HepG2 (cell line): ENCODE data around the gene AP1M2. TPM values are rescaled to one million over a fixed set of nuclear protein-coding genes. Genes with fewer than 3 reads are reported as not detected.
A peak's percentile ranks its signal among the peaks of the same experiment; 100 is the strongest.

Experiments used
- AGO2 ChIP-seq: fragments of 200-400 bp; formaldehyde crosslinking; optimal IDR thresholded peaks from 2 replicates; pipeline ENCODE3; 2017; ENCODE audit warnings: mild to moderate bottlenecking, low read depth, low read length, moderate library complexity
- ARID2 ChIP-seq: sonication (generic); formaldehyde crosslinking; IDR thresholded peaks from 2 replicates; pipeline ENCODE4 v1.8.1; 2022; ENCODE audit warnings: mild to moderate bottlenecking, missing genetic modification reagents, borderline replicate concordance
- ATF2 ChIP-seq: sonication (generic); formaldehyde crosslinking; IDR thresholded peaks from 2 replicates; pipeline ENCODE4 v1.4.0; 2020; ENCODE audit warnings: missing genetic modification reagents
- ATF7-NPFF ChIP-seq: sonication (generic); formaldehyde crosslinking; IDR thresholded peaks from 2 replicates; pipeline ENCODE4 v1.8.1; 2023; ENCODE audit warnings: mild to moderate bottlenecking, low read depth, missing genetic modification reagents, moderate library complexity
- FOXA3 ChIP-seq: IDR thresholded peaks from 2 replicates; pipeline ENCODE4 v1.6.1; 2016; ENCODE audit warnings: missing genetic modification reagents, missing compliant biosample characterization
- FOXP4 ChIP-seq: sonication (generic); formaldehyde crosslinking; IDR thresholded peaks from 2 replicates; pipeline ENCODE4 v1.4.0; 2020; ENCODE audit warnings: missing genetic modification reagents
- HNRNPK ChIP-seq: fragments of 200-400 bp; formaldehyde crosslinking; IDR thresholded peaks from 2 replicates; pipeline ENCODE4 v1.6.1; 2018; ENCODE audit warnings: low read length, low read depth, moderate library complexity, mild to moderate bottlenecking; ENCODE audit not compliant: poor library complexity, severe bottlenecking
- IRF2 ChIP-seq: IDR thresholded peaks from 2 replicates; pipeline ENCODE4 v1.6.1; 2018; ENCODE audit warnings: missing genetic modification reagents, missing compliant biosample characterization
- MYPOP ChIP-seq: sonication (generic); formaldehyde crosslinking; IDR thresholded peaks from 2 replicates; pipeline ENCODE4 v1.8.1; 2023; ENCODE audit warnings: mild to moderate bottlenecking, moderate library complexity, missing genetic modification reagents
- NCOA2 ChIP-seq: sonication (generic); formaldehyde crosslinking; IDR thresholded peaks from 2 replicates; pipeline ENCODE4 v1.8.0; 2022; ENCODE audit warnings: inconsistent platforms
- REPIN1 ChIP-seq: sonication (generic); formaldehyde crosslinking; IDR thresholded peaks from 2 replicates; pipeline ENCODE4 v1.8.0; 2022; ENCODE audit warnings: missing genetic modification reagents, low read depth, mild to moderate bottlenecking, borderline replicate concordance
- TBP ChIP-seq: sonication (generic); formaldehyde crosslinking; IDR thresholded peaks from 2 replicates; pipeline ENCODE4 v1.5.0; 2020; ENCODE audit warnings: missing genetic modification reagents
- ZFAT ChIP-seq: sonication (generic); formaldehyde crosslinking; conservative IDR thresholded peaks from 2 replicates; pipeline ENCODE4 v1.8.1; 2023; ENCODE audit warnings: missing genetic modification reagents, inconsistent platforms
- ZNF615 ChIP-seq: sonication (generic); formaldehyde crosslinking; IDR thresholded peaks from 2 replicates; pipeline ENCODE4 v1.5.0; 2020; ENCODE audit warnings: mild to moderate bottlenecking, missing genetic modification reagents, borderline replicate concordance
- polyA plus RNA-seq, 8 experiments: library from polyadenylated mRNA; depleted of rRNA in 3 of 8; stranded (reverse) in 7 of 8; unstranded in 1 of 8; fragments of >200 nt; fragmentation: Illumina TruSeq in 4 of 8; extraction: Trizol in 4 of 8; gene quantifications; 2 replicates each; pipeline versions ENCODE4 v1.2.1 to v1.2.3, GENCODE V29; 2011 to 2016; ENCODE audit warnings: low read depth in 4 of 8, missing spikeins in 1 of 8, mixed read lengths in 1 of 8; ENCODE audit not compliant: insufficient read depth in 1 of 8
- total RNA-seq, 5 experiments: library from RNA; depleted of rRNA; stranded (reverse); fragments of >200 nt; fragmentation: Illumina TruSeq; extraction: Trizol; gene quantifications; 2 replicates each; pipeline ENCODE4 v1.2.3, GENCODE V29; 2016; ENCODE audit warnings: low read depth in 1 of 5
- TF ChIP-seq, protein P1 (sequence below): IDR thresholded peaks from 2 replicates; pipeline ENCODE4 v1.6.1; 2016; ENCODE audit warnings: missing genetic modification reagents, missing compliant biosample characterization
- TF ChIP-seq, protein P2 (sequence below): sonication (generic); formaldehyde crosslinking; IDR thresholded peaks from 2 replicates; pipeline ENCODE4 v1.8.1; 2022; ENCODE audit warnings: low read depth, mild to moderate bottlenecking, missing genetic modification reagents
- TF ChIP-seq, protein P3 (sequence below): sonication (generic); formaldehyde crosslinking; IDR thresholded peaks from 2 replicates; pipeline ENCODE4 v1.4.0; 2020; ENCODE audit warnings: missing genetic modification reagents

Gene AP1M2
- total and polyA plus RNA-seq, 2 of the 13 experiments (the other 11 are each of a cell fraction or from before 2014, with no cell fraction given), result 6.3 to 76.8 TPM

- TF ChIP-seq, protein P1, sequence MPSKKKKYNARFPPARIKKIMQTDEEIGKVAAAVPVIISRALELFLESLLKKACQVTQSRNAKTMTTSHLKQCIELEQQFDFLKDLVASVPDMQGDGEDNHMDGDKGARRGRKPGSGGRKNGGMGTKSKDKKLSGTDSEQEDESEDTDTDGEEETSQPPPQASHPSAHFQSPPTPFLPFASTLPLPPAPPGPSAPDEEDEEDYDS, result peak; percentile 67
- peak; percentile 96 for TF ChIP-seq REPIN1 (CRISPR knock-in tag)
- TF ChIP-seq, protein P2, sequence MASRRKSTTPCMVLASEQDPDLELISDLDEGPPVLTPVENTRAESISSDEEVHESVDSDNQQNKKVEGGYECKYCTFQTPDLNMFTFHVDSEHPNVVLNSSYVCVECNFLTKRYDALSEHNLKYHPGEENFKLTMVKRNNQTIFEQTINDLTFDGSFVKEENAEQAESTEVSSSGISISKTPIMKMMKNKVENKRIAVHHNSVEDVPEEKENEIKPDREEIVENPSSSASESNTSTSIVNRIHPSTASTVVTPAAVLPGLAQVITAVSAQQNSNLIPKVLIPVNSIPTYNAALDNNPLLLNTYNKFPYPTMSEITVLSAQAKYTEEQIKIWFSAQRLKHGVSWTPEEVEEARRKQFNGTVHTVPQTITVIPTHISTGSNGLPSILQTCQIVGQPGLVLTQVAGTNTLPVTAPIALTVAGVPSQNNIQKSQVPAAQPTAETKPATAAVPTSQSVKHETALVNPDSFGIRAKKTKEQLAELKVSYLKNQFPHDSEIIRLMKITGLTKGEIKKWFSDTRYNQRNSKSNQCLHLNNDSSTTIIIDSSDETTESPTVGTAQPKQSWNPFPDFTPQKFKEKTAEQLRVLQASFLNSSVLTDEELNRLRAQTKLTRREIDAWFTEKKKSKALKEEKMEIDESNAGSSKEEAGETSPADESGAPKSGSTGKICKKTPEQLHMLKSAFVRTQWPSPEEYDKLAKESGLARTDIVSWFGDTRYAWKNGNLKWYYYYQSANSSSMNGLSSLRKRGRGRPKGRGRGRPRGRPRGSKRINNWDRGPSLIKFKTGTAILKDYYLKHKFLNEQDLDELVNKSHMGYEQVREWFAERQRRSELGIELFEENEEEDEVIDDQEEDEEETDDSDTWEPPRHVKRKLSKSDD (CRISPR knock-in tag), result peak; percentile 77
- peak; percentile 89; the same call in 1 of the 2 replicates for TF ChIP-seq ARID2
- TF ChIP-seq IRF2 (CRISPR knock-in tag), result peak; percentile 63; the same call in 1 of the 2 replicates
- peak; percentile 49 for TF ChIP-seq AGO2
- TF ChIP-seq, protein P3, sequence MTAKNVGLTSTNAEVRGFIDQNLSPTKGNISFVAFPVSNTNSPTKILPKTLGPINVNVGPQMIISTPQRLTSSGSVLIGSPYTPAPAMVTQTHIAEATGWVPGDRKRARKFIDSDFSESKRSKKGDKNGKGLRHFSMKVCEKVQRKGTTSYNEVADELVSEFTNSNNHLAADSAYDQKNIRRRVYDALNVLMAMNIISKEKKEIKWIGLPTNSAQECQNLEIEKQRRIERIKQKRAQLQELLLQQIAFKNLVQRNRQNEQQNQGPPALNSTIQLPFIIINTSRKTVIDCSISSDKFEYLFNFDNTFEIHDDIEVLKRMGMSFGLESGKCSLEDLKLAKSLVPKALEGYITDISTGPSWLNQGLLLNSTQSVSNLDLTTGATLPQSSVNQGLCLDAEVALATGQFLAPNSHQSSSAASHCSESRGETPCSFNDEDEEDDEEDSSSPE (CRISPR knock-in tag), result peak; percentile 100
- peak; percentile 61 for TF ChIP-seq ATF2 (CRISPR knock-in tag)
- TF ChIP-seq HNRNPK, result peak; percentile 44
- TF ChIP-seq ZFAT, result no peak
- peak; percentile 99 for TF ChIP-seq ATF7-NPFF (CRISPR knock-in tag)
- TF ChIP-seq TBP (CRISPR knock-in tag), result no peak
- TF ChIP-seq MYPOP (CRISPR knock-in tag), result peak; percentile 97
- 0 out of 2 replicates have a peak, but pooled peaks have one; percentile 49 for TF ChIP-seq NCOA2 (CRISPR knock-in tag)
- peak; percentile 34; the same call in 1 of the 2 replicates for TF ChIP-seq FOXA3 (CRISPR knock-in tag)
- TF ChIP-seq ZNF615 (CRISPR knock-in tag), result peak; percentile 52; the same call in 1 of the 2 replicates
- peak; percentile 55; the same call in 1 of the 2 replicates for TF ChIP-seq FOXP4 (CRISPR knock-in tag)
These were observed 18.1 kb downstream of the AP1M2 start, which contains the start of gene CDKN2D (continued) for GRCh38 chr19:10568826-10569651.
